A673 (cell line): ENCODE results near the gene IL2. TPM values are rescaled to one million over a fixed set of nuclear protein-coding genes. Genes with fewer than 3 reads are reported as not detected.
A peak's percentile ranks its signal among the peaks of the same experiment; 100 is the strongest.

Experiments used
- BruUV-seq: library from RNA; stranded (reverse); fragments of 400-500 nt; replicated peaks from 2 replicates; lab custom pipeline; 2021; lab: Mats Ljungman, UMichigan
- CTCF ChIA-PET: fragments of 300-600 bp; sonication (Branson Sonifier 250); formaldehyde crosslinking; loops from one replicate; lab custom pipeline; 2022; ENCODE audit warnings: antibody characterized with exemption; lab: Charles Lee
- POLR2A ChIA-PET: fragments of 300-600 bp; sonication (Branson Sonifier 250); formaldehyde crosslinking; loops from one replicate; lab custom pipeline; 2022; ENCODE audit warnings: antibody characterized with exemption; ENCODE audit not compliant: low non-redundant PET; lab: Charles Lee
- DNase-seq: peaks from one replicate; pipeline ENCODE4 v3.0.0-alpha.2; 2015; ENCODE audit warnings: low spot score
- H3K27ac ChIP-seq: fragments of 200-600 bp; sonication (generic); 2 replicates; pipeline ENCODE4 v1.5.1; 2016; ENCODE audit warnings: mixed run types, low read depth, mild to moderate bottlenecking, mixed read lengths, antibody characterized with exemption, low read length; ENCODE audit not compliant: poor library complexity, severe bottlenecking
- H3K27me3 ChIP-seq: fragments of 200-600 bp; sonication (generic); replicated peaks from 2 replicates; pipeline ENCODE4 v1.6.1; 2017; ENCODE audit warnings: mixed run types, low read depth, mild to moderate bottlenecking, mixed read lengths, antibody characterized with exemption, low read length; ENCODE audit not compliant: insufficient read depth, poor library complexity
- H3K36me3 ChIP-seq: fragments of 200-600 bp; sonication (generic); 2 replicates; pipeline ENCODE4 v1.6.1; 2016; ENCODE audit warnings: mixed run types, mild to moderate bottlenecking, mixed read lengths, antibody characterized with exemption, low read length; ENCODE audit not compliant: insufficient read depth, poor library complexity, severe bottlenecking
- H3K4me1 ChIP-seq: fragments of 200-600 bp; sonication (generic); 2 replicates; pipeline ENCODE4 v1.6.1; 2017; ENCODE audit warnings: mixed run types, mild to moderate bottlenecking, mixed read lengths, antibody characterized with exemption, low read length; ENCODE audit not compliant: insufficient read depth, poor library complexity, severe bottlenecking
- H3K4me3 ChIP-seq: fragments of 200-600 bp; sonication (generic); 2 replicates; pipeline ENCODE4 v1.5.1; 2016; ENCODE audit warnings: low read depth, mixed run types, mild to moderate bottlenecking, mixed read lengths, low read length; ENCODE audit not compliant: poor library complexity, severe bottlenecking
- H3K9me3 ChIP-seq: fragments of 200-600 bp; sonication (generic); 2 replicates; pipeline ENCODE4 v1.6.1; 2016; ENCODE audit warnings: mixed run types, low read depth, mild to moderate bottlenecking, mixed read lengths, antibody characterized with exemption, low read length; ENCODE audit not compliant: poor library complexity, severe bottlenecking
- CTCF ChIP-seq: fragments of 300-800, 200-600 bp; sonication (generic); conservative IDR thresholded peaks from 2 replicates; pipeline ENCODE4 v1.5.1; 2017; ENCODE audit warnings: low read depth, mild to moderate bottlenecking, antibody characterized with exemption, low read length, moderate library complexity, mixed read lengths
- EZH2 ChIP-seq: fragments of 200-600 bp; sonication (generic); IDR thresholded peaks from 2 replicates; pipeline ENCODE4 v1.6.1; 2017; ENCODE audit warnings: borderline replicate concordance, low read depth, mild to moderate bottlenecking, mixed read lengths, antibody characterized with exemption, low read length; ENCODE audit not compliant: poor library complexity, severe bottlenecking
- intact Hi-C: fragments of 100-400 bp; cut with micrococcal nuclease; formaldehyde crosslinking; loops from one replicate; pipeline ENCODE4 v1.10.0; 2022; ENCODE audit not compliant: unreplicated experiment
- total RNA-seq: library from RNA; stranded (reverse); gene quantifications from 2 replicates; pipeline ENCODE4 v1.2.3, GENCODE V29; 2021

IL2 gene
- total RNA-seq, 1 experiment from 2014 or later = not detected

DNA sequence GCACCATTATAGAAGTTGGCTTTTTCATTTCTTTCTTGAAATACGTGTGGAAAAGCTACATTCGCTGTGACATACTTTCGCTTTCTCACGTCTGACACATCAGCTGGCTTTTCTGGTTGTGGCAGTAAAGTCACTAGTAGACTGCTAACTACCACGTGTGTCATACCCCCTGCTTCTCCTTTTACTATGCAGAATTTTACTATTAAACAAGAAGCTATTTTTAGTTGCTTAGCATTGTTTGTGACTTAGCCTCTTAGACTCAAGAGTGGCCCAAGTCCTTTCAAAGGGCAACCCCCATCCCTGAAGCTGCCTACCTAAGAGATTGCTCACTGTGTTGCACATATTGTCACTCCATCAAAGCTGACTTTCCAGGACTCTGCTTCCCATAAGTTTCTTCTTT lies 2.1 kb upstream of the IL2 start:
- Histone ChIP-seq H3K36me3 (no peaks in the 10 kb centered on the region), H3K4me3 (no peak overlapping the region), H3K9me3 (no peaks in the 10 kb centered on the region), H3K27ac (no peak overlapping the region), H3K27me3 (no peaks in the 10 kb centered on the region), H3K4me1 (no peaks in the 10 kb centered on the region)
- intact Hi-C loops = no loop called here
- POLR2A ChIA-PET = no interaction called here
- CTCF ChIA-PET = no interaction called here
- DNase-seq = no peak
- BruUV-seq = no TSS peak
- no peak for TF ChIP-seq EZH2

GRCh38 chr4:122453384-122453995 lies 3.0 kb downstream of the IL2 start:
- H3K9me3 ChIP-seq = no peaks in the 10 kb centered on the region
- ChIA-PET POLR2A (no interaction called here), CTCF (no interaction called here)
- H3K36me3 ChIP-seq = no peaks in the 10 kb centered on the region
- H3K27ac ChIP-seq = no peak overlapping the region
- intact Hi-C loops = loop anchor here (5.0 kb wide), 3 partner anchors 474 to 551 kb away; partner anchors contain the start of gene TRPC3
- TF ChIP-seq CTCF = no peak
- no peak for TF ChIP-seq EZH2
- H3K4me1 ChIP-seq = no peaks in the 10 kb centered on the region
- BruUV-seq = no TSS peak
- no peak overlapping the region for H3K4me3 ChIP-seq
- no peak for DNase-seq
- H3K27me3 ChIP-seq = no peaks in the 10 kb centered on the region

DNA sequence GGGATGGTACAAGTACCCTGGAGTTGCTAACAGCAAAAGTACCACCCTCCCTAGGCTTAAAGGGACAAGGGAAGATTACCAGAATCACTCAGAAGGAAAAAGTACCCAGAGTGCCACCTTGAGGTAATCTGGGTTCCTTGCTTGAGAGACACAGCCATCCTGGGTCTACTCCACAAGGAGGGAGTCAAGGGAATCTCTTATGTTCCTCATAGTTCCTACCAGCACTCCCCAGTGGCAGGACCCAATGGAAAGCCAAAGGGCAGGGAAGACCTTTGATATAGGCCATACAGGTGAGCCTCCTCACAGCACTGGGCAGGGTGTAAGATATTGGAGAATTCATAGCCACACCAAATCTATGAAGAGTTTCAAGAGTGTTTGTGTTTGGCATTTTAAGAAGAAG lies 5.7 kb downstream of the IL2 start:
- no TSS peak for BruUV-seq

More for the DNA sequence above, 5.7 kb downstream of the IL2 start:
- Histone ChIP-seq H3K27me3 (no peaks in the 10 kb centered on the region), H3K9me3 (no peaks in the 10 kb centered on the region), H3K27ac (no peak overlapping the region), H3K36me3 (no peaks in the 10 kb centered on the region), H3K4me3 (no peak overlapping the region), H3K4me1 (no peaks in the 10 kb centered on the region)
- peak; percentile 64 for DNase-seq
- ChIA-PET POLR2A (no interaction called here), CTCF (interaction anchor here (0.5 kb wide), 1 partner anchor 42 kb away, joined by 3 read pairs; no protein-coding TSS in a partner anchor)
- TF ChIP-seq CTCF (peak; percentile 57), EZH2 (no peak)
- intact Hi-C loops = loop anchor here (5.0 kb wide), 3 partner anchors 476 to 549 kb away; partner anchors contain the start of gene TRPC3
